Tongue (tissue), 2 donors: ENCODE data around the gene RIF1. TPM values are rescaled to one million over a fixed set of nuclear protein-coding genes. Genes with fewer than 3 reads are reported as not detected.
"Not testable (repeated sequence)": the region's sequence is repeated elsewhere in the genome, so short reads cannot be mapped to it uniquely, and the experiment has no call there.

Experiments
- DNase-seq: peaks from one replicate; pipeline ENCODE4 v3.0.0-alpha.2; 2015
- total RNA-seq: library from RNA; depleted of rRNA; stranded (reverse); fragments of >200 nt; gene quantifications from one replicate; pipeline ENCODE4 v1.2.3, GENCODE V29; 2014

RIF1 gene
- total RNA-seq: 62.0 TPM

- peak; percentile 97 for DNase-seq
These were observed at the start of gene RIF1 for GRCh38 chr2:151409601-151410484. Gene RIF1, plus strand, starts transcription at chr2:151409902. Its CDS starts 522 bp downstream, at chr2:151410424.

GRCh38 chr2:151361674-151362370 lies 47.9 kb upstream of the RIF1 start:
- no peak for DNase-seq

- DNase-seq: peak; percentile 44
These were observed 46.0 kb upstream of the RIF1 start for GRCh38 chr2:151363709-151364108.

GRCh38 chr2:151367571-151367970 lies 42.1 kb upstream of the RIF1 start:
- no peak for DNase-seq

- DNase-seq: no peak
These were observed 35.3 kb upstream of the RIF1 start for GRCh38 chr2:151374436-151374835.

GRCh38 chr2:151379169-151379568 lies 30.5 kb upstream of the RIF1 start:
- DNase-seq: no peak

- no peak for DNase-seq
These were observed 29.0 kb upstream of the RIF1 start for GRCh38 chr2:151380580-151381235.

GRCh38 chr2:151381266-151381665 lies 28.4 kb upstream of the RIF1 start:
- DNase-seq: no peak

GRCh38 chr2:151388011-151388410 lies 21.7 kb upstream of the RIF1 start:
- DNase-seq: no peak

GRCh38 chr2:151391436-151391835 lies 18.3 kb upstream of the RIF1 start:
- no peak for DNase-seq

GRCh38 chr2:151394509-151394908 lies 15.2 kb upstream of the RIF1 start:
- no peak for DNase-seq

- no peak for DNase-seq
These were observed 14.0 kb upstream of the RIF1 start for GRCh38 chr2:151395509-151396374.

- DNase-seq: no peak
These were observed 9.7 kb upstream of the RIF1 start for GRCh38 chr2:151399981-151400380.

GRCh38 chr2:151401149-151401548 lies 8.6 kb upstream of the RIF1 start:
- no peak for DNase-seq

- DNase-seq: no peak
These were observed 5.8 kb upstream of the RIF1 start for GRCh38 chr2:151403914-151404313.

GRCh38 chr2:151405376-151405775 lies 4.3 kb upstream of the RIF1 start:
- no peak for DNase-seq

- no peak for DNase-seq
These were observed 2.4 kb upstream of the RIF1 start for GRCh38 chr2:151407281-151407680.

GRCh38 chr2:151408788-151409600 lies 708 bp upstream of the RIF1 start:
- DNase-seq: no peak

- DNase-seq: peak; percentile 46
These were observed 758 bp downstream of the RIF1 start for GRCh38 chr2:151410485-151410834.

GRCh38 chr2:151417650-151418049 lies 7.9 kb downstream of the RIF1 start:
- DNase-seq: no peak

- DNase-seq: not testable (repeated sequence)
These were observed 12.0 kb downstream of the RIF1 start for GRCh38 chr2:151421681-151422080.
